Osteocyte (in vitro differentiated cells): ENCODE results near the gene HMG20A. TPM values are rescaled to one million over a fixed set of nuclear protein-coding genes. Genes with fewer than 3 reads are reported as not detected.
A peak's percentile ranks its signal among the peaks of the same experiment; 100 is the strongest.

Experiments used
- DNase-seq: peaks from one replicate; pipeline ENCODE4 v3.0.0; 2021; ENCODE audit warnings: mixed read lengths; ENCODE audit not compliant: unreplicated experiment; ENCODE audit errors: extremely low spot score
- H3K27ac Mint-ChIP-seq: one replicate; pipeline ENCODE4 v1.8.0; 2021; ENCODE audit warnings: mild to moderate bottlenecking, mixed read lengths; ENCODE audit not compliant: unreplicated experiment
- H3K27me3 Mint-ChIP-seq: one replicate; pipeline ENCODE4 v1.8.0; 2021; ENCODE audit warnings: mixed read lengths; ENCODE audit not compliant: unreplicated experiment
- H3K36me3 Mint-ChIP-seq: one replicate; pipeline ENCODE4 v1.8.0; 2021; ENCODE audit warnings: mixed read lengths; ENCODE audit not compliant: unreplicated experiment
- H3K4me1 Mint-ChIP-seq: one replicate; pipeline ENCODE4 v1.8.0; 2021; ENCODE audit warnings: mixed read lengths; ENCODE audit not compliant: unreplicated experiment
- H3K4me3 Mint-ChIP-seq: one replicate; pipeline ENCODE4 v1.8.0; 2021; ENCODE audit warnings: mild to moderate bottlenecking, moderate library complexity, mixed read lengths; ENCODE audit not compliant: unreplicated experiment
- H3K9me3 Mint-ChIP-seq: one replicate; pipeline ENCODE4 v1.8.0; 2021; ENCODE audit warnings: mixed read lengths; ENCODE audit not compliant: unreplicated experiment
- total RNA-seq: library from RNA; stranded (reverse); gene quantifications from 2 replicates; pipeline ENCODE4 v1.2.1, GENCODE V29; 2021
- TF ChIP-seq, protein P1 (sequence below): fragments of 200-600 bp; sonication (generic); IDR thresholded peaks from 2 replicates; pipeline ENCODE4 v1.5.0; 2021; ENCODE audit warnings: antibody characterized with exemption, mild to moderate bottlenecking, moderate library complexity

Gene HMG20A
- total RNA-seq, 1 donor from 2014 or later = 49.5 TPM

DNA sequence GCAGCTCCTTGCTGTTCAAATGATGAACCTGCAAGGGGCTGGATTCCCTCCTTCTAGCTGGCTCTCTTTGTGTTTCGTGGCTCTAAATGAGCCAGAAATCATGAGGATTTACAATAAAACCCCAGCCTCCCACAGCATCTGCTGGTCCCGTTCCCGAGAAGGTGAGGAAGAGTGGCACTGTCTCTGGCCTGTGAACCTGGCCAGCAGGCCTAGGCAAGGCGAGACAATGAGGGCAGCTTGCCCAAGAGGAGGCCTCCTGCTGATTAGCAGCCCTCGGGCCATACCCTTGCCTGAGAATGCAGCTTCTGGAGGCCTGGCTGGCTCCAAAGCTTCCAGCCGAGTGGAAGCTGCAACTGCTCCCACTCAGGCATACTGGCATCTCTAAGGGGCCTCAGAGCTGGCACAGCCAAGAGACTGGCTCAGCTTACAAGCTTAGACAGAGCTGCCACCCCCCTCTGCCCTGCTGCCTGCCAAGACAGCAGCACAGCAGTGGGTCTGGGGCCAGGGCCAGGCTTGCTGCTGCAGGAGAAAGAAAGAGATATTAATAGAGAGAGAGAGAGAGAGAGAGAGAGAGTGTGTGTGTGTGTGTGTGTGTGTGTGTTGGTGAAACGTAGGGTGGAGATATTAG lies 76.5 kb downstream of the HMG20A start:
- H3K27me3 Mint-ChIP-seq = no peaks in the 10 kb centered on the region
- peak overlapping the region; percentile 95 for H3K27ac Mint-ChIP-seq
- TF ChIP-seq, protein P1, sequence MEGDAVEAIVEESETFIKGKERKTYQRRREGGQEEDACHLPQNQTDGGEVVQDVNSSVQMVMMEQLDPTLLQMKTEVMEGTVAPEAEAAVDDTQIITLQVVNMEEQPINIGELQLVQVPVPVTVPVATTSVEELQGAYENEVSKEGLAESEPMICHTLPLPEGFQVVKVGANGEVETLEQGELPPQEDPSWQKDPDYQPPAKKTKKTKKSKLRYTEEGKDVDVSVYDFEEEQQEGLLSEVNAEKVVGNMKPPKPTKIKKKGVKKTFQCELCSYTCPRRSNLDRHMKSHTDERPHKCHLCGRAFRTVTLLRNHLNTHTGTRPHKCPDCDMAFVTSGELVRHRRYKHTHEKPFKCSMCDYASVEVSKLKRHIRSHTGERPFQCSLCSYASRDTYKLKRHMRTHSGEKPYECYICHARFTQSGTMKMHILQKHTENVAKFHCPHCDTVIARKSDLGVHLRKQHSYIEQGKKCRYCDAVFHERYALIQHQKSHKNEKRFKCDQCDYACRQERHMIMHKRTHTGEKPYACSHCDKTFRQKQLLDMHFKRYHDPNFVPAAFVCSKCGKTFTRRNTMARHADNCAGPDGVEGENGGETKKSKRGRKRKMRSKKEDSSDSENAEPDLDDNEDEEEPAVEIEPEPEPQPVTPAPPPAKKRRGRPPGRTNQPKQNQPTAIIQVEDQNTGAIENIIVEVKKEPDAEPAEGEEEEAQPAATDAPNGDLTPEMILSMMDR = no peak
- DNase-seq = peak; percentile 94
- no peaks in the 10 kb centered on the region for H3K9me3 Mint-ChIP-seq
- peaks cover 3% of the 10 kb centered on the region for H3K36me3 Mint-ChIP-seq
- H3K4me3 Mint-ChIP-seq = peak overlapping the region; percentile 63
- peaks cover 82% of the 10 kb centered on the region for H3K4me1 Mint-ChIP-seq

DNA sequence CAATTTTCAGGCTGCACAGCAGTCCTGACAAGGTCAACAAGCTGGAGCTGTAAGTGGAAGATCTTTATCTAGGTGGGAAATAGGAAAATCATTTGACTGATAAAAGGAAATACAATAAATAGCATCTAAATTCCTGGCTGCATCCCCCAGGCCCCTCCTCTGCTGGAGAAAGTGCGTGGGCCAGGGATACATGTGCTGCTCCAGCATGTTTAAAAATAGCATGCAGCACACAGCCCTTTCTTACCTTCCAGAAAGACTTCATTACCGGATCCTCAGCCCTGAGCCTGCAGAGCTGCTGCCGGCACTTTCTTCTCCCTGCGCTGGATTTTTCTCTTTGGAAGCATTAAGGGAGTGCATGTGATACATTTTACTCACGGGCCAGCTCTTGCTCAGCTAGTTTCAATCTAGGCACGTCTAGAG lies 77.3 kb downstream of the HMG20A start:
- peak overlapping the region; percentile 63 for H3K4me3 Mint-ChIP-seq

DNA sequence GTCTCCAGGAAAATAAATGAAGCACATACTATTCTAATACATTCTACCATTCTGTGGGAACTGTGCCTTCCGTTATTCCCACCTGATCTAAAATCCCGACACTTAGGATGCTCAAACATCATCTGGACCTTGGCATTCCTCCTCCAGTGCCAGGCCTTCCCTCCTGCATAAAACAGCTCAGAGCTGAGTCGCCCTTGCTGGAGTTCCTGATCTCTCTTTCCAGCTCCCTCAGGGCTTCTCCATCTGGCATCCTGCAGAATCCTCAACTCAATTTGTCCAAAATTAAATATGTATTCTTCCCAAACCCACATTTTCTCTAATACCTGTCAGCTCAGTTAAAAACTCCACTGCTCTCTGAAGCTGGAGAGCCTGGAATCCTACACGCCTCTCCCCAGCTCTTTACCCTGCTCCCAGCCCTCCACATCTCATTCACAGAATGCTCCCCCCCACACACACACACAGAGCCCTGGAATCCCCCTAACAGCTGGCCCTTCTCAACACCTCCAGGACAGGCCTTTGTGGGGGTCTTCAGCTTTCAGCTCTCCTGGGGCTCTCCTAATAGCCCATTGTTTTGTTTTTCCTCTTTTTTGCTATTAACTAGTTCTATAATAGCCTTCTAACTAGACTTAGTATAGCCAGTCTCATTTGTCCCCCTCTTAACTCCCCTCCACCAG lies 78.5 kb downstream of the HMG20A start:
- Mint-ChIP-seq H3K4me3 (peak overlapping the region; percentile 47), H3K27me3 (no peaks in the 10 kb centered on the region), H3K4me1 (peaks cover 69% of the 10 kb centered on the region), H3K9me3 (no peaks in the 10 kb centered on the region), H3K36me3 (no peaks in the 10 kb centered on the region), H3K27ac (peak overlapping the region; percentile 95)
- no peak for DNase-seq
- TF ChIP-seq, protein P1 = no peak

More for the DNA sequence above, 77.3 kb downstream of the HMG20A start:
- Mint-ChIP-seq H3K36me3 (peaks cover 3% of the 10 kb centered on the region), H3K27me3 (no peaks in the 10 kb centered on the region), H3K27ac (peak overlapping the region; percentile 95), H3K4me1 (peaks cover 77% of the 10 kb centered on the region), H3K9me3 (no peaks in the 10 kb centered on the region)
- DNase-seq = no peak
- TF ChIP-seq, protein P1 = no peak

- peaks cover 63% of the 10 kb centered on the region for H3K4me1 Mint-ChIP-seq
- TF ChIP-seq, protein P1 = no peak
- H3K4me3 Mint-ChIP-seq = no peak overlapping the region
- H3K36me3 Mint-ChIP-seq = no peaks in the 10 kb centered on the region
- no peak overlapping the region for H3K27ac Mint-ChIP-seq
- no peaks in the 10 kb centered on the region for H3K27me3 Mint-ChIP-seq
- H3K9me3 Mint-ChIP-seq = no peaks in the 10 kb centered on the region
- DNase-seq = no peak
Observed at GRCh38 chr15:77500989-77501388, 80.3 kb downstream of the HMG20A start.

- DNase-seq = no peak
Observed at GRCh38 chr15:77502379-77503095, 81.8 kb downstream of the HMG20A start.

More at GRCh38 chr15:77502379-77503095, 81.8 kb downstream of the HMG20A start:
- TF ChIP-seq, protein P1 = no peak
- Mint-ChIP-seq H3K4me1 (peaks cover 63% of the 10 kb centered on the region), H3K27me3 (no peaks in the 10 kb centered on the region), H3K9me3 (no peaks in the 10 kb centered on the region), H3K27ac (no peak overlapping the region), H3K36me3 (no peaks in the 10 kb centered on the region), H3K4me3 (no peak overlapping the region)
